Immature natural killer cell (primary cell): ENCODE data around the gene ETFRF1. TPM values are rescaled to one million over a fixed set of nuclear protein-coding genes. Genes with fewer than 3 reads are reported as not detected.

Experiments
- polyA plus RNA-seq, 3 donors: library from polyadenylated mRNA; unstranded; fragments of 300-500 nt; fragmentation: Illumina TruSeq; gene quantifications; one replicate each; pipeline ENCODE4 v1.2.3, GENCODE V29; 2021

Gene ETFRF1
- polyA plus RNA-seq, 3 donors from 2014 or later, result 21.2 to 23.1 (median 22.9) TPM

Other genes starting within 250 kb of the ETFRF1 start
- gene BCAT1, start 246.1 kb upstream of the ETFRF1 start, polyA plus RNA-seq, result under 1 TPM in 2 of 3 donors, not detected in 1; 0.10 to 0.20 TPM
- under 1 TPM in 1 of 3 donors, not detected in 2; 0.21 TPM for gene DNAI7, start 77 bp upstream of the ETFRF1 start, polyA plus RNA-seq
- 10 to 100 TPM; 30.0 to 54.0 (median 33.9) TPM for gene KRAS, start 55.7 kb downstream of the ETFRF1 start, polyA plus RNA-seq